Gastrocnemius medialis (tissue), 4 donors: ENCODE measurements around the gene MORN1. TPM values are rescaled to one million over a fixed set of nuclear protein-coding genes. Genes with fewer than 3 reads are reported as not detected.

Experiments
- ATAC-seq, 2 donors: fragments of 150-250 bp; one replicate each; pipeline ENCODE4 v1.9.1; 2016
- DNase-seq, 2 donors: peaks; one replicate each; pipeline ENCODE4 v3.0.0-alpha.2; 2019
- H3K27ac ChIP-seq, 4 donors: fragments of 200-600 bp; sonication (generic); 1 replicate in 1 of 4; 2 replicates in 3 of 4; pipeline ENCODE4 v1.5.1; 2016 to 2018; ENCODE audit warnings: mild to moderate bottlenecking in 2 of 4, moderate library complexity in 1 of 4
- H3K27me3 ChIP-seq, 3 donors: fragments of 200-600 bp; sonication (generic) in 2 of 3; 1 replicate in 1 of 3; 2 replicates in 2 of 3; pipeline versions ENCODE4 v1.5.1 to v1.6.0; 2016 to 2019; ENCODE audit warnings: mild to moderate bottlenecking in 1 of 3, moderate library complexity in 1 of 3
- H3K36me3 ChIP-seq, 2 donors: fragments of 200-600 bp; sonication (generic) in 1 of 2; one replicate each; pipeline ENCODE4 v1.5.1; 2017 to 2018
- H3K4me1 ChIP-seq, 2 donors: fragments of 200-600 bp; sonication (generic) in 1 of 2; one replicate each; pipeline ENCODE4 v1.5.1; 2016 to 2017; ENCODE audit warnings: mild to moderate bottlenecking in 2 of 2
- H3K4me3 ChIP-seq, 4 donors: fragments of 200-600 bp; sonication (generic) in 3 of 4; 1 replicate in 1 of 4; 2 replicates in 3 of 4; pipeline ENCODE4 v1.5.1; 2016 to 2019; ENCODE audit warnings: mild to moderate bottlenecking in 2 of 4
- H3K9me3 ChIP-seq, 3 donors: fragments of 200-600 bp; sonication (generic) in 2 of 3; 1 replicate in 1 of 3; 2 replicates in 2 of 3; pipeline ENCODE4 v1.5.1; 2016 to 2019
- POLR2A ChIP-seq, 2 donors: fragments of 450-650 bp; IDR thresholded peaks; one replicate each; pipeline ENCODE4 v1.6.1; 2017; ENCODE audit warnings: antibody characterized with exemption in 2 of 2, mild to moderate bottlenecking in 2 of 2, moderate library complexity in 2 of 2
- in situ Hi-C, 4 donors: fragments of 200-750 bp; cut with MboI; loops; one replicate each; pipeline versions ENCODE4 v1.15.0 to v1.8.0; 2017; ENCODE audit warnings: low sequenced_read_pairs in 4 of 4
- intact Hi-C: fragments of 100-400 bp; cut with DNase I; formaldehyde crosslinking; loops from one replicate; pipeline ENCODE4 v1.15.1; 2023; ENCODE audit warnings: low total_unique reads
- total RNA-seq, 4 donors: library from RNA; depleted of rRNA; stranded (reverse); fragments of >200 nt; gene quantifications; one replicate each; pipeline versions ENCODE4 v1.1.0 to v1.2.3, GENCODE V29; 2016
- TF ChIP-seq, protein P1 (sequence below), 5 experiments: fragments of 450-650 bp in 3 of 5; fragments of 200-600 bp in 2 of 5; sonication (generic) in 2 of 5; IDR thresholded peaks in 4 of 5; conservative IDR thresholded peaks in 1 of 5; 1 replicate in 4 of 5; 2 replicates in 1 of 5; pipeline ENCODE4 v1.5.1; 2016 to 2019; ENCODE audit warnings: antibody characterized with exemption in 5 of 5, mild to moderate bottlenecking in 3 of 5, moderate library complexity in 3 of 5

The MORN1 gene
- total RNA-seq, 4 donors from 2014 or later = 1.9 to 4.7 (median 3.5) TPM

- Histone ChIP-seq H3K4me3 (no peak overlapping the region), H3K9me3 (no peaks in the 10 kb centered on the region), H3K36me3 (no peaks in the 10 kb centered on the region), H3K4me1 (no peaks in the 10 kb centered on the region), H3K27ac (no peak overlapping the region), H3K27me3 (no peaks in the 10 kb centered on the region)
- TF ChIP-seq POLR2A (IDR thresholded peaks at IDR 0.05) = no peak
- TF ChIP-seq, protein P1, sequence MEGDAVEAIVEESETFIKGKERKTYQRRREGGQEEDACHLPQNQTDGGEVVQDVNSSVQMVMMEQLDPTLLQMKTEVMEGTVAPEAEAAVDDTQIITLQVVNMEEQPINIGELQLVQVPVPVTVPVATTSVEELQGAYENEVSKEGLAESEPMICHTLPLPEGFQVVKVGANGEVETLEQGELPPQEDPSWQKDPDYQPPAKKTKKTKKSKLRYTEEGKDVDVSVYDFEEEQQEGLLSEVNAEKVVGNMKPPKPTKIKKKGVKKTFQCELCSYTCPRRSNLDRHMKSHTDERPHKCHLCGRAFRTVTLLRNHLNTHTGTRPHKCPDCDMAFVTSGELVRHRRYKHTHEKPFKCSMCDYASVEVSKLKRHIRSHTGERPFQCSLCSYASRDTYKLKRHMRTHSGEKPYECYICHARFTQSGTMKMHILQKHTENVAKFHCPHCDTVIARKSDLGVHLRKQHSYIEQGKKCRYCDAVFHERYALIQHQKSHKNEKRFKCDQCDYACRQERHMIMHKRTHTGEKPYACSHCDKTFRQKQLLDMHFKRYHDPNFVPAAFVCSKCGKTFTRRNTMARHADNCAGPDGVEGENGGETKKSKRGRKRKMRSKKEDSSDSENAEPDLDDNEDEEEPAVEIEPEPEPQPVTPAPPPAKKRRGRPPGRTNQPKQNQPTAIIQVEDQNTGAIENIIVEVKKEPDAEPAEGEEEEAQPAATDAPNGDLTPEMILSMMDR (IDR thresholded peaks at IDR 0.05 in 4 of 5, conservative IDR thresholded peaks at IDR 0.05 in 1 of 5) = no peak
- no peak for DNase-seq
- in situ Hi-C loops (no loop called here), intact Hi-C loops (no loop called here)
- ATAC-seq = no peak
Observed at GRCh38 chr1:2340918-2341254, 50.5 kb downstream of the MORN1 start.

DNA sequence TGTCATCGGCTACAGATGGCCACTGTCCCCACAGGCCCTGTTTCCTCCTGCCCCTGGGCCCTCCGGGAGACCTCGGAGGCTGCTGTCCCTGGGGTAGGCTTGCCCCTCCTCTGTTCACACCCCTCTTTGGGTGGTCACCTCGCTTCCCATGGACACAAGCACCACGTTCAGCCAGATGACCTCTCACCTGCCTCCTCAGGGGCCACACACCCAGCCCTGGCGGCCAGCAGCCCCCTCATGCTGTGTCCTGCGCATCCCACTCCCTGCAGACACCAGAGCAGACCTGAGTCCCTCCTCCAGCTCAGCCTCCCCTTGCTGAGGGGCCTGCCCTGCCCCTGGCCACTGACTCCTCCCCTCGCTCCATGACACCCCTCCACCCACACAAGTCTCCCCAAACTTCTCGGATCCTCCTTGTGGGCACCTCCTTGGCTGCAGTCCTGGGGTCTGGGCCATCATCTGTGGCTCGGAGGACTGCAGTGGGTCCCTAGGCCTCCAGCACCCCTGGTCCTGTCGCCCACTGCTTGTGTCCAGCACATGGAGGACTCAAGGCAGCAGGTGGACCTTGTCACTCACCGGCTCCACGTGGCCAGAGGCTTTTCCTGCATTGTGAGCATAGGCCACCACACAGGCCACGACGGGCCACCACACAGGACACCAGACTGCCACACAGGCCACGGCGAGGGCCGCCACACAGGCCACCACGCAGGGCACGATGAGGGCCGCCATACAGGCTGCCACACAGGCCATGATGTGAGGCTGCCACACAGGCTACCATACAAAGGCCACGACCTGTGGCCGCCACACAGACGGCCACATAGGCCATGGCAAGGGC lies 51.1 kb downstream of the MORN1 start:
- Histone ChIP-seq H3K27me3 (no peaks in the 10 kb centered on the region), H3K9me3 (no peaks in the 10 kb centered on the region), H3K36me3 (no peaks in the 10 kb centered on the region), H3K4me3 (no peak overlapping the region), H3K4me1 (no peaks in the 10 kb centered on the region), H3K27ac (no peak overlapping the region)
- DNase-seq (no peak), ATAC-seq (no peak)
- intact Hi-C loops (no loop called here), in situ Hi-C loops (no loop called here)
- TF ChIP-seq, protein P1 (IDR thresholded peaks at IDR 0.05 in 4 of 5, conservative IDR thresholded peaks at IDR 0.05 in 1 of 5) = no peak
- no peak for TF ChIP-seq POLR2A (IDR thresholded peaks at IDR 0.05)

- Histone ChIP-seq H3K4me3 (no peak overlapping the region), H3K36me3 (no peaks in the 10 kb centered on the region), H3K9me3 (no peaks in the 10 kb centered on the region), H3K27ac (no peak overlapping the region), H3K4me1 (no peaks in the 10 kb centered on the region), H3K27me3 (no peaks in the 10 kb centered on the region)
- no peak for ATAC-seq
- in situ Hi-C loops = no loop called here
- TF ChIP-seq POLR2A (IDR thresholded peaks at IDR 0.05) = no peak
- TF ChIP-seq, protein P1 (IDR thresholded peaks at IDR 0.05 in 4 of 5, conservative IDR thresholded peaks at IDR 0.05 in 1 of 5) = no peak
- intact Hi-C loops = no loop called here
- DNase-seq = no peak
Observed at GRCh38 chr1:2339206-2340085, 51.9 kb downstream of the MORN1 start.

DNA sequence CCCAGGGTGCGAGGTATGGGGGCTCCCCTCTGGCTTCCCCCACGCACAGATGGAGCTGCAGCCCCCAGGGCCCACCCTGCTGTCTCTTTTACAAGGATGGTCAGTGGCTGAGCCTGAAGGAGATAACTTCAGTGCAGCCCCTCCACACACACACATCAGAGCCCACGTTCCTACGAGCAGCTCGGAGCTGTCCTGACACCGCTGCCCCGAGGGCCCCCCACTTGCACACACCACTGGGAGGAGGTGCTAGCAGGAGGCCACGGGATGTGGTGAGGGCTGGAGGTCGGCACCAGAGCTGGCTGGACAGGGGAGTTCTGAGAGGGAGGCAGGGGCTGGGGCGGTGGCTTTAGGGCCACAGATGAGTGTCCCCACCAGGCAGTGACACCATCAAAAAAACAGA lies 53.9 kb downstream of the MORN1 start:
- no peak for DNase-seq
- Histone ChIP-seq H3K9me3 (no peaks in the 10 kb centered on the region), H3K4me1 (no peaks in the 10 kb centered on the region), H3K4me3 (no peak overlapping the region), H3K27me3 (peaks cover 0 to 4% (median 0%) of the 10 kb centered on the region in 3 donors), H3K27ac (no peak overlapping the region), H3K36me3 (no peaks in the 10 kb centered on the region)
- in situ Hi-C loops = no loop called here
- intact Hi-C loops = no loop called here
- TF ChIP-seq, protein P1 (IDR thresholded peaks at IDR 0.05 in 4 of 5, conservative IDR thresholded peaks at IDR 0.05 in 1 of 5) = no peak
- no peak for TF ChIP-seq POLR2A (IDR thresholded peaks at IDR 0.05)
- ATAC-seq = no peak
